ENCODE measurements around the gene MCC.

Gene MCC

GRCh38 chr5:113192541-113192940, 295.7 kb downstream of the MCC start:
- DNase-seq = no peak
- Histone ChIP-seq H2BK5ac (ENCODE audit: low read depth, low read length, poor library complexity, severe bottlenecking) (no peak overlapping the region), H4K8ac (ENCODE audit: low read length) (no peak overlapping the region), H3K4me1 (ENCODE audit: control insufficient read depth, insufficient read depth, low read depth, low read length) (peaks cover 2% of the 10 kb centered on the region), H2BK15ac (ENCODE audit: low read depth, poor library complexity, severe bottlenecking) (no peak overlapping the region), H3K36me3 (ENCODE audit: control insufficient read depth in 1 of 2, insufficient read depth in 2 of 2, low read depth in 1 of 2, low read length in 2 of 2) (peaks cover 0 to 13% of the 10 kb centered on the region in 2 experiments), H2BK12ac (ENCODE audit: low read length in 2 of 2) (no peak overlapping the region), H3K4me2 (ENCODE audit: low read length, poor library complexity, severe bottlenecking) (no peak overlapping the region), H2AFZ (ENCODE audit: low read depth, low read length) (no peak overlapping the region), H3K18ac (ENCODE audit: low read depth in 1 of 2, low read length in 2 of 2) (no peak overlapping the region), H3K9ac (ENCODE audit: low read length) (no peak overlapping the region), H3K27ac (ENCODE audit: low read length, poor library complexity, severe bottlenecking) (no peak overlapping the region), H3K4me3 (ENCODE audit: insufficient read depth in 1 of 2, low read depth in 1 of 2, low read length in 2 of 2) (no peak overlapping the region), H3K27me3 (ENCODE audit: control insufficient read depth in 1 of 2, insufficient read depth in 1 of 2, low read length in 2 of 2) (no peaks in the 10 kb centered on the region), H3K79me1 (replicated peaks; ENCODE audit: low read length, poor library complexity, severe bottlenecking) (peaks cover 17% of the 10 kb centered on the region), H3K9me3 (ENCODE audit: control insufficient read depth, low read length) (peaks cover 8% of the 10 kb centered on the region), H2BK120ac (ENCODE audit: low read depth, low read length) (no peak overlapping the region), H2AK5ac (ENCODE audit: low read length, severe bottlenecking) (no peak overlapping the region), H3K14ac (ENCODE audit: low read length in 2 of 2) (no peak overlapping the region), H4K91ac (ENCODE audit: low read length) (no peak overlapping the region), H3K23ac (ENCODE audit: low read length in 2 of 2) (no peak overlapping the region), H3K4ac (ENCODE audit: low read depth in 1 of 2, low read length in 2 of 2) (no peak overlapping the region)
- 100% methylated on average over 2 of the region's 2 CpGs for WGBS

DNA sequence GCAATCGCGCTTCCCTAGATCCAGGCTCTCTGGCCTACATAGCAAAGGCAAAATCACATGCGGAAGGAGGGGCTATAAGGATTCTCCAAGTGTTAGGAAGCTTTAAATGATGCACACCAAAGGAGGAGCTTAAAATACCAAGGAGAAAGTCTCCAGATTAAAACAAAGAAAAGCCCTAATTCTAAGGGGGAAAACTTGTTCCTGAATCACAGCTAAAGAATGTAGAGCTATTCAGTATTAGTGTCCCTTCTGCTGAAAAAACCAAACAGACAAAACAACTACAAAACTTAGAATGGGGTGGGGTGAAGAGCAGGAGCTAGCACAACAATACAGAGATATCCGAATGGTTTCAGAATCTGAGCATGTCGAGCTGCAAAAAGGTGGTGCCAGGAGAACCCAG, 297.9 kb downstream of the MCC start:
- H2AFZ ChIP-seq (ENCODE audit: low read depth, low read length) = no peak overlapping the region
- H3K4me1 ChIP-seq (ENCODE audit: control insufficient read depth, insufficient read depth, low read depth, low read length) = no peaks in the 10 kb centered on the region
- no peak overlapping the region for H2AK5ac ChIP-seq (ENCODE audit: low read length, severe bottlenecking)
- no peak overlapping the region for H4K91ac ChIP-seq (ENCODE audit: low read length)
- H3K4me2 ChIP-seq (ENCODE audit: low read length, poor library complexity, severe bottlenecking) = no peak overlapping the region
- H3K4me3 ChIP-seq (ENCODE audit: insufficient read depth in 1 of 2, low read depth in 1 of 2, low read length in 2 of 2) = no peak overlapping the region
- no peak overlapping the region for H2BK12ac ChIP-seq (ENCODE audit: low read length in 2 of 2)
- H3K27me3 ChIP-seq (ENCODE audit: control insufficient read depth in 1 of 2, insufficient read depth in 1 of 2, low read length in 2 of 2) = no peaks in the 10 kb centered on the region
- H3K36me3 ChIP-seq (ENCODE audit: control insufficient read depth in 1 of 2, insufficient read depth in 2 of 2, low read depth in 1 of 2, low read length in 2 of 2) = peaks cover 0 to 7% of the 10 kb centered on the region in 2 experiments
- peaks cover 8% of the 10 kb centered on the region for H3K9me3 ChIP-seq (ENCODE audit: control insufficient read depth, low read length)
- H3K27ac ChIP-seq (ENCODE audit: low read length, poor library complexity, severe bottlenecking) = no peak overlapping the region
- H2BK15ac ChIP-seq (ENCODE audit: low read depth, poor library complexity, severe bottlenecking) = no peak overlapping the region
- H3K23ac ChIP-seq (ENCODE audit: low read length in 2 of 2) = no peak overlapping the region
- 91% methylated on average over 5 of the region's 5 CpGs for WGBS
- no peak overlapping the region for H4K8ac ChIP-seq (ENCODE audit: low read length)
- H3K14ac ChIP-seq (ENCODE audit: low read length in 2 of 2) = no peak overlapping the region
- H3K18ac ChIP-seq (ENCODE audit: low read depth in 1 of 2, low read length in 2 of 2) = no peak overlapping the region
- no peak overlapping the region for H2BK120ac ChIP-seq (ENCODE audit: low read depth, low read length)
- H3K9ac ChIP-seq (ENCODE audit: low read length) = no peak overlapping the region
- H3K4ac ChIP-seq (ENCODE audit: low read depth in 1 of 2, low read length in 2 of 2) = no peak overlapping the region
- H3K79me1 ChIP-seq (replicated peaks; ENCODE audit: low read length, poor library complexity, severe bottlenecking) = peaks cover 20% of the 10 kb centered on the region
- no peak for DNase-seq
- H2BK5ac ChIP-seq (ENCODE audit: low read depth, low read length, poor library complexity, severe bottlenecking) = no peak overlapping the region

DNA sequence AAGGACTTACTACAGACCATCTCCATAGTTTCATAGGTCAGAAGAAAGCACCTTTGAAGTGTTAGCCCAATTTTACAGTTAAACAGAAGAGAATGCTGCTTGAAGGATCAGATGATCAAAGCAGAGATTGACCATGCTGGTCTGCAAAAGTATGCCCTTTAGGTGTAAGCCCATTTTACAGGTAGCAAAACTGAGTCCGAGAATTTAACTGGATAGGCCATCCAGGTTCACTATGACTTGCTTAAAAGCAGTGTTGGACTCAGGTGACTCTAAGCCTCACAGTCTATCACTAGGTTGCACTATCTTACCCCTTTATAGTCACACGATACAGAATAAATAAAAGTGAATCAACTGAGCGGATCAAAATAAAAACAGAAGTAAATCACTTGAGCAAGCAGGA, 299.0 kb downstream of the MCC start:
- Histone ChIP-seq H2BK15ac (ENCODE audit: low read depth, poor library complexity, severe bottlenecking) (no peak overlapping the region), H3K79me1 (replicated peaks; ENCODE audit: low read length, poor library complexity, severe bottlenecking) (peaks cover 18% of the 10 kb centered on the region), H3K4me2 (ENCODE audit: low read length, poor library complexity, severe bottlenecking) (no peak overlapping the region), H4K8ac (ENCODE audit: low read length) (no peak overlapping the region), H3K27me3 (ENCODE audit: control insufficient read depth in 1 of 2, insufficient read depth in 1 of 2, low read length in 2 of 2) (no peaks in the 10 kb centered on the region), H3K4me1 (ENCODE audit: control insufficient read depth, insufficient read depth, low read depth, low read length) (no peaks in the 10 kb centered on the region), H2BK120ac (ENCODE audit: low read depth, low read length) (no peak overlapping the region), H3K36me3 (ENCODE audit: control insufficient read depth in 1 of 2, insufficient read depth in 2 of 2, low read depth in 1 of 2, low read length in 2 of 2) (no peaks in the 10 kb centered on the region), H3K9me3 (ENCODE audit: control insufficient read depth, low read length) (peaks cover 8% of the 10 kb centered on the region), H2AFZ (ENCODE audit: low read depth, low read length) (no peak overlapping the region), H2AK5ac (ENCODE audit: low read length, severe bottlenecking) (no peak overlapping the region), H3K4me3 (ENCODE audit: insufficient read depth in 1 of 2, low read depth in 1 of 2, low read length in 2 of 2) (no peak overlapping the region), H3K18ac (ENCODE audit: low read depth in 1 of 2, low read length in 2 of 2) (no peak overlapping the region), H3K23ac (ENCODE audit: low read length in 2 of 2) (no peak overlapping the region), H3K9ac (ENCODE audit: low read length) (no peak overlapping the region), H4K91ac (ENCODE audit: low read length) (no peak overlapping the region), H2BK5ac (ENCODE audit: low read depth, low read length, poor library complexity, severe bottlenecking) (no peak overlapping the region), H3K4ac (ENCODE audit: low read depth in 1 of 2, low read length in 2 of 2) (no peak overlapping the region), H3K14ac (ENCODE audit: low read length in 2 of 2) (no peak overlapping the region), H2BK12ac (ENCODE audit: low read length in 2 of 2) (no peak overlapping the region), H3K27ac (ENCODE audit: low read length, poor library complexity, severe bottlenecking) (no peak overlapping the region)
- DNase-seq = no peak
- 94% methylated on average over 1 of the region's 3 CpGs for WGBS

- Histone ChIP-seq H2BK15ac (ENCODE audit: low read depth, poor library complexity, severe bottlenecking) (no peak overlapping the region), H2BK120ac (ENCODE audit: low read depth, low read length) (no peak overlapping the region), H3K4ac (ENCODE audit: low read depth in 1 of 2, low read length in 2 of 2) (no peak overlapping the region), H4K91ac (ENCODE audit: low read length) (no peak overlapping the region), H2BK12ac (ENCODE audit: low read length in 2 of 2) (no peak overlapping the region), H3K9ac (ENCODE audit: low read length) (no peak overlapping the region), H4K8ac (ENCODE audit: low read length) (no peak overlapping the region), H2BK5ac (ENCODE audit: low read depth, low read length, poor library complexity, severe bottlenecking) (no peak overlapping the region), H3K36me3 (ENCODE audit: control insufficient read depth in 1 of 2, insufficient read depth in 2 of 2, low read depth in 1 of 2, low read length in 2 of 2) (no peaks in the 10 kb centered on the region), H3K9me3 (ENCODE audit: control insufficient read depth, low read length) (peaks cover 8% of the 10 kb centered on the region), H3K4me2 (ENCODE audit: low read length, poor library complexity, severe bottlenecking) (no peak overlapping the region), H3K79me1 (replicated peaks; ENCODE audit: low read length, poor library complexity, severe bottlenecking) (peaks cover 21% of the 10 kb centered on the region), H3K27ac (ENCODE audit: low read length, poor library complexity, severe bottlenecking) (no peak overlapping the region), H2AFZ (ENCODE audit: low read depth, low read length) (no peak overlapping the region), H3K14ac (ENCODE audit: low read length in 2 of 2) (no peak overlapping the region), H2AK5ac (ENCODE audit: low read length, severe bottlenecking) (no peak overlapping the region), H3K23ac (ENCODE audit: low read length in 2 of 2) (no peak overlapping the region), H3K18ac (ENCODE audit: low read depth in 1 of 2, low read length in 2 of 2) (no peak overlapping the region), H3K27me3 (ENCODE audit: control insufficient read depth in 1 of 2, insufficient read depth in 1 of 2, low read length in 2 of 2) (no peaks in the 10 kb centered on the region), H3K4me1 (ENCODE audit: control insufficient read depth, insufficient read depth, low read depth, low read length) (no peaks in the 10 kb centered on the region), H3K4me3 (ENCODE audit: insufficient read depth in 1 of 2, low read depth in 1 of 2, low read length in 2 of 2) (no peak overlapping the region)
- no peak for DNase-seq
These were observed 299.8 kb downstream of the MCC start for GRCh38 chr5:113188436-113188835.
